NCI-H748 treated with DMSO at 0.1 percent for 48 hours (cell line): ENCODE measurements around the gene ADAMTS2.
"Not testable (repeated sequence)": the region's sequence is repeated elsewhere in the genome, so short reads cannot be mapped to it uniquely, and the experiment has no call there.

Source experiments
- DNase-seq: peaks from one replicate; lab custom pipeline; 2025; lab: John Stamatoyannopoulos, UW

ADAMTS2 gene

GRCh38 chr5:179325296-179326031, 19.8 kb downstream of the ADAMTS2 start:
- no peak for DNase-seq

GRCh38 chr5:179324760-179325295, 20.4 kb downstream of the ADAMTS2 start:
- no peak for DNase-seq

GRCh38 chr5:179324316-179324715, 20.9 kb downstream of the ADAMTS2 start:
- not testable (repeated sequence) for DNase-seq

GRCh38 chr5:179323026-179323870, 22.0 kb downstream of the ADAMTS2 start:
- DNase-seq, result no peak

GRCh38 chr5:179322071-179323025, 22.9 kb downstream of the ADAMTS2 start:
- DNase-seq, result no peak

- DNase-seq, result no peak
Measured at GRCh38 chr5:179321206-179321987, 23.9 kb downstream of the ADAMTS2 start.

GRCh38 chr5:179319741-179320281, 25.4 kb downstream of the ADAMTS2 start:
- no peak for DNase-seq

GRCh38 chr5:179319123-179319522, 26.1 kb downstream of the ADAMTS2 start:
- DNase-seq, result no peak

GRCh38 chr5:179318221-179318955, 26.9 kb downstream of the ADAMTS2 start:
- no peak for DNase-seq

GRCh38 chr5:179317411-179318220, 27.6 kb downstream of the ADAMTS2 start:
- no peak for DNase-seq

- DNase-seq, result no peak
Measured at GRCh38 chr5:179316982-179317381, 28.3 kb downstream of the ADAMTS2 start.

GRCh38 chr5:179316111-179316551, 29.1 kb downstream of the ADAMTS2 start:
- no peak for DNase-seq

- DNase-seq, result no peak
Measured at GRCh38 chr5:179315356-179315890, 29.8 kb downstream of the ADAMTS2 start.

GRCh38 chr5:179314606-179315355, 30.5 kb downstream of the ADAMTS2 start:
- no peak for DNase-seq

GRCh38 chr5:179313849-179314521, 31.3 kb downstream of the ADAMTS2 start:
- DNase-seq, result no peak

GRCh38 chr5:179312557-179313235, 32.6 kb downstream of the ADAMTS2 start:
- DNase-seq, result no peak

GRCh38 chr5:179311581-179311980, 33.7 kb downstream of the ADAMTS2 start:
- DNase-seq, result no peak
